ENCODE measurements around the gene FANCC.

GRCh38 chr9:95239071-95239470 is 78.4 kb downstream of the FANCC start:
- TF ChIP-seq, protein P1, sequence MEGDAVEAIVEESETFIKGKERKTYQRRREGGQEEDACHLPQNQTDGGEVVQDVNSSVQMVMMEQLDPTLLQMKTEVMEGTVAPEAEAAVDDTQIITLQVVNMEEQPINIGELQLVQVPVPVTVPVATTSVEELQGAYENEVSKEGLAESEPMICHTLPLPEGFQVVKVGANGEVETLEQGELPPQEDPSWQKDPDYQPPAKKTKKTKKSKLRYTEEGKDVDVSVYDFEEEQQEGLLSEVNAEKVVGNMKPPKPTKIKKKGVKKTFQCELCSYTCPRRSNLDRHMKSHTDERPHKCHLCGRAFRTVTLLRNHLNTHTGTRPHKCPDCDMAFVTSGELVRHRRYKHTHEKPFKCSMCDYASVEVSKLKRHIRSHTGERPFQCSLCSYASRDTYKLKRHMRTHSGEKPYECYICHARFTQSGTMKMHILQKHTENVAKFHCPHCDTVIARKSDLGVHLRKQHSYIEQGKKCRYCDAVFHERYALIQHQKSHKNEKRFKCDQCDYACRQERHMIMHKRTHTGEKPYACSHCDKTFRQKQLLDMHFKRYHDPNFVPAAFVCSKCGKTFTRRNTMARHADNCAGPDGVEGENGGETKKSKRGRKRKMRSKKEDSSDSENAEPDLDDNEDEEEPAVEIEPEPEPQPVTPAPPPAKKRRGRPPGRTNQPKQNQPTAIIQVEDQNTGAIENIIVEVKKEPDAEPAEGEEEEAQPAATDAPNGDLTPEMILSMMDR (IDR thresholded peaks at IDR 0.05): no peak
- TF ChIP-seq CHD2 (IDR thresholded peaks at IDR 0.05; ENCODE audit: low read length, partially characterized antibody) (no peak), SMC3 (IDR thresholded peaks at IDR 0.05; ENCODE audit: low read depth, low read length) (no peak), POLR2AphosphoS5 (IDR thresholded peaks at IDR 0.05; ENCODE audit: low read depth, low read length) (no peak), RAD21 (IDR thresholded peaks at IDR 0.05; ENCODE audit: low read length) (no peak), GATA2 (CRISPR knock-in tag; IDR thresholded peaks at IDR 0.05) (no peak), RXRA (IDR thresholded peaks at IDR 0.05; ENCODE audit: borderline replicate concordance, low read depth) (no peak)
